Mesodermal cell (in vitro differentiated cells): Measurements from ENCODE around the gene SLX9.
"Not testable (repeated sequence)": the region's sequence is repeated elsewhere in the genome, so short reads cannot be mapped to it uniquely, and the experiment has no call there.

Source experiments
- H3K27ac ChIP-seq: 2 replicates; pipeline ENCODE4 v1.7.0; 2013; ENCODE audit warnings: mild to moderate bottlenecking, low read depth, low read length, moderate library complexity; ENCODE audit not compliant: severe bottlenecking
- H3K36me3 ChIP-seq: 2 replicates; pipeline ENCODE4 v1.7.1; 2013; ENCODE audit warnings: mild to moderate bottlenecking, low read length, moderate library complexity; ENCODE audit not compliant: control insufficient read depth, insufficient read depth
- H3K4me1 ChIP-seq: one replicate; pipeline ENCODE4 v1.7.1; 2013; ENCODE audit warnings: mild to moderate bottlenecking, low read length; ENCODE audit not compliant: insufficient read depth, control insufficient read depth, poor library complexity, severe bottlenecking
- H3K4me3 ChIP-seq: 2 replicates; pipeline ENCODE4 v1.7.0; 2013; ENCODE audit warnings: low read length, control low read depth, mild to moderate bottlenecking; ENCODE audit not compliant: insufficient read depth, poor library complexity, severe bottlenecking; ENCODE audit errors: extremely low read depth
- H3K9me3 ChIP-seq: 2 replicates; pipeline ENCODE4 v1.7.1; 2013; ENCODE audit warnings: mild to moderate bottlenecking, low read length, moderate library complexity; ENCODE audit not compliant: control insufficient read depth
- WGBS, 2 experiments: methylation state at CpG; one replicate each; pipeline ENCODE4 v1.1.5; 2013; ENCODE audit warnings: missing lambda C conversion rate in 2 of 2; ENCODE audit not compliant: insufficient coverage in 2 of 2; 5-methylcytosine and 5-hydroxymethylcytosine counted together

The SLX9 gene

GRCh38 chr21:44974676-44975075 lies 34.8 kb downstream of the SLX9 start:
- Histone ChIP-seq H3K27ac (no peak overlapping the region), H3K9me3 (no peaks in the 10 kb centered on the region), H3K36me3 (peaks cover 39% of the 10 kb centered on the region), H3K4me3 (no peak overlapping the region), H3K4me1 (peaks cover 28% of the 10 kb centered on the region)
- whole genome bisulfite sequencing, 2 experiments: 95 to 96% methylated on average over 16 to 17 of the region's 17 CpGs

GRCh38 chr21:44975720-44976555 lies 36.1 kb downstream of the SLX9 start:
- Histone ChIP-seq H3K27ac (no peak overlapping the region), H3K36me3 (peaks cover 34% of the 10 kb centered on the region), H3K9me3 (no peaks in the 10 kb centered on the region), H3K4me3 (no peak overlapping the region), H3K4me1 (peaks cover 26% of the 10 kb centered on the region)
- 96 to 97% methylated on average over 35 to 37 of the region's 42 CpGs for WGBS, 2 experiments

GRCh38 chr21:44976556-44977393 lies 36.9 kb downstream of the SLX9 start:
- H3K27ac ChIP-seq: not testable (repeated sequence)
- 94% methylated on average over 17 of the region's 25 CpGs for WGBS, 2 experiments
- peaks cover 30% of the 10 kb centered on the region for H3K36me3 ChIP-seq

GRCh38 chr21:44977616-44978340 lies 37.9 kb downstream of the SLX9 start:
- peaks cover 19% of the 10 kb centered on the region for H3K4me1 ChIP-seq
- 95 to 96% methylated on average over 21 of the region's 22 CpGs for WGBS, 2 experiments
- H3K36me3 ChIP-seq: peaks cover 26% of the 10 kb centered on the region
- no peak overlapping the region for H3K27ac ChIP-seq
- H3K9me3 ChIP-seq: no peaks in the 10 kb centered on the region
- H3K4me3 ChIP-seq: no peak overlapping the region

More at GRCh38 chr21:44976556-44977393, 36.9 kb downstream of the SLX9 start:
- H3K9me3 ChIP-seq, H3K4me3 ChIP-seq: not testable (repeated sequence)
- H3K4me1 ChIP-seq: peaks cover 19% of the 10 kb centered on the region

- peak overlapping the region; percentile 45 for H3K27ac ChIP-seq
Observed at GRCh38 chr21:44979687-44980561, 40.1 kb downstream of the SLX9 start.

GRCh38 chr21:44980562-44981489 lies 41.0 kb downstream of the SLX9 start:
- 89 to 93% methylated on average over 34 to 38 of the region's 38 CpGs for WGBS, 2 experiments
- Histone ChIP-seq H3K4me3 (no peak overlapping the region), H3K36me3 (peaks cover 7% of the 10 kb centered on the region), H3K4me1 (peaks cover 35% of the 10 kb centered on the region), H3K27ac (peak overlapping the region; percentile 45), H3K9me3 (no peaks in the 10 kb centered on the region)

More at GRCh38 chr21:44979687-44980561, 40.1 kb downstream of the SLX9 start:
- H3K36me3 ChIP-seq: peaks cover 10% of the 10 kb centered on the region
- no peaks in the 10 kb centered on the region for H3K9me3 ChIP-seq
- 89 to 90% methylated on average over 18 to 19 of the region's 20 CpGs for WGBS, 2 experiments
- peaks cover 35% of the 10 kb centered on the region for H3K4me1 ChIP-seq
- no peak overlapping the region for H3K4me3 ChIP-seq

- Histone ChIP-seq H3K27ac (peak overlapping the region; percentile 73), H3K4me3 (no peak overlapping the region), H3K36me3 (no peaks in the 10 kb centered on the region), H3K9me3 (no peaks in the 10 kb centered on the region), H3K4me1 (peaks cover 40% of the 10 kb centered on the region)
- WGBS, 2 experiments: 87 to 91% methylated on average over 34 to 39 of the region's 41 CpGs
Observed at GRCh38 chr21:44982558-44983250, 42.9 kb downstream of the SLX9 start.

GRCh38 chr21:44983421-44984206 lies 43.8 kb downstream of the SLX9 start:
- peak overlapping the region; percentile 73 for H3K27ac ChIP-seq
- H3K4me1 ChIP-seq: peaks cover 44% of the 10 kb centered on the region
- no peaks in the 10 kb centered on the region for H3K9me3 ChIP-seq
- WGBS, 2 experiments: 85 to 97% methylated on average over 11 to 19 of the region's 22 CpGs
- H3K36me3 ChIP-seq: no peaks in the 10 kb centered on the region
- no peak overlapping the region for H3K4me3 ChIP-seq
